Measurements from ENCODE around the gene SAYSD1.

- TF ChIP-seq CTCF (conservative IDR thresholded peaks at IDR 0.05; ENCODE audit: low read depth in 2 of 2) = no peak
- no peak for TF ChIP-seq NANOG (IDR thresholded peaks at IDR 0.05; ENCODE audit: borderline replicate concordance)
- no peak for TF ChIP-seq EZH2phosphoT487 (IDR thresholded peaks at IDR 0.05; ENCODE audit: unreplicated experiment)
- peak; percentile 64 for TF ChIP-seq POLR2AphosphoS5 (IDR thresholded peaks at IDR 0.05; ENCODE audit: low read depth)
- no peak for TF ChIP-seq CREB1 (CRISPR knock-in tag; IDR thresholded peaks at IDR 0.05; ENCODE audit: low read depth)
- no peak for TF ChIP-seq ZNF114 (CRISPR knock-in tag; IDR thresholded peaks at IDR 0.05)
- no peak; the same call in 1 of the 2 replicates for TF ChIP-seq ETS1 (IDR thresholded peaks at IDR 0.05)
Measured at GRCh38 chr6:39114704-39115599, at the start of gene SAYSD1.
